Smooth muscle cell of the pulmonary artery (primary cell): ENCODE measurements around the gene IGSF11. TPM values are rescaled to one million over a fixed set of nuclear protein-coding genes. Genes with fewer than 3 reads are reported as not detected.

Experiments
- total RNA-seq: library from RNA; depleted of rRNA; stranded (reverse); fragments of >200 nt; gene quantifications from 2 replicates; pipeline ENCODE4 v1.2.3, GENCODE V29; 2014

Gene IGSF11, protein sequence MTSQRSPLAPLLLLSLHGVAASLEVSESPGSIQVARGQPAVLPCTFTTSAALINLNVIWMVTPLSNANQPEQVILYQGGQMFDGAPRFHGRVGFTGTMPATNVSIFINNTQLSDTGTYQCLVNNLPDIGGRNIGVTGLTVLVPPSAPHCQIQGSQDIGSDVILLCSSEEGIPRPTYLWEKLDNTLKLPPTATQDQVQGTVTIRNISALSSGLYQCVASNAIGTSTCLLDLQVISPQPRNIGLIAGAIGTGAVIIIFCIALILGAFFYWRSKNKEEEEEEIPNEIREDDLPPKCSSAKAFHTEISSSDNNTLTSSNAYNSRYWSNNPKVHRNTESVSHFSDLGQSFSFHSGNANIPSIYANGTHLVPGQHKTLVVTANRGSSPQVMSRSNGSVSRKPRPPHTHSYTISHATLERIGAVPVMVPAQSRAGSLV
- under 0.01 and 0.10 TPM in 2 replicates for total RNA-seq

DNA sequence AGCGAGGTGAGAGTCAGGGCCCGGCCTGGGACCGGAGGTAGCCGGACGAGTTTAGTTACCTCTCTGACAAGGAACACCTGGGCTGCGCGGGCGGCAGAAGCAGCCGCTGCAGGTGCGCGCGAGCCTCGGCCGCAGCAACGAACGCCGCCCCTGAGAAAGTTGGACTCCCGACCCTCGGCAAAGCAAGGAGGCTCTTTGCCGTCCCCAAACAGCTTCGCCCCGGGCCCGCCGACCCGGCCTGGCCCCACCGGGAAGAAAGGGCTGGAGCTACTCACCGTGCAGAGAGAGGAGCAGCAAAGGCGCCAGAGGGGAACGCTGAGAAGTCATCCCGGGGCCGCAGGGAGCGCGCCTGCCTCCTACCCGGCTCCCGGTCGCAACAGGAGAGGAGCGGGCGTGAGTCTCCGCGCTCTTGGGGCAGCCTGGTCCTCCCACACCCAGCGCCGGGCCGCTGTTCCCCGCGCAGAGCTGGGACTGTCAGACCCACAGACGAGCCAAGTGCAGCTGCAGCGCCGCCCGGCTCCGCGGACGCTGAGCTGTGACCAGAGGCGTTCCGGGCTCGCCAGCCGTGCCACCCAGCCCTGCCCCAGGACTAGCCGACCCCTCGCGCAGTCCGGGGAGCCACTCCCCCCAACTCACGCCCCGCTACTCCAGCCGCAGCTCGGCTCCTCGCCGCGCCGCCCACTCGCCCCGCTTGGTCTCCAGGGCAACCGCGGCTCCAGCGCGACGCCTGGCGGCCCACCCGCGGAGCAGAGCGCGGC lies at the start of gene IGSF11:
IGSF11 (minus strand) TSS at position 591 of the 758 bp plus-strand sequence; CDS start at position 327, 264 bp downstream.

Other genes with a start within 250 kb of the IGSF11 start
- not detected in 2 replicates for gene TEX55, start 111.3 kb upstream of the IGSF11 start, total RNA-seq
- gene UPK1B, start 138.8 kb upstream of the IGSF11 start, total RNA-seq = 0.17 and 0.98 TPM in 2 replicates
- gene B4GALT4, start 206.0 kb upstream of the IGSF11 start, total RNA-seq = 58.1 and 65.1 TPM in 2 replicates